Measurements from ENCODE around the gene ZBTB20. TPM values are rescaled to one million over a fixed set of nuclear protein-coding genes. Genes with fewer than 3 reads are reported as not detected.
A peak's percentile ranks its signal among the peaks of the same experiment; 100 is the strongest.
"Not testable (repeated sequence)": the region's sequence is repeated elsewhere in the genome, so short reads cannot be mapped to it uniquely, and the experiment has no call there.

Gene ZBTB20
- total RNA-seq, 1 donor from 2014 or later = 63.3 TPM

DNA sequence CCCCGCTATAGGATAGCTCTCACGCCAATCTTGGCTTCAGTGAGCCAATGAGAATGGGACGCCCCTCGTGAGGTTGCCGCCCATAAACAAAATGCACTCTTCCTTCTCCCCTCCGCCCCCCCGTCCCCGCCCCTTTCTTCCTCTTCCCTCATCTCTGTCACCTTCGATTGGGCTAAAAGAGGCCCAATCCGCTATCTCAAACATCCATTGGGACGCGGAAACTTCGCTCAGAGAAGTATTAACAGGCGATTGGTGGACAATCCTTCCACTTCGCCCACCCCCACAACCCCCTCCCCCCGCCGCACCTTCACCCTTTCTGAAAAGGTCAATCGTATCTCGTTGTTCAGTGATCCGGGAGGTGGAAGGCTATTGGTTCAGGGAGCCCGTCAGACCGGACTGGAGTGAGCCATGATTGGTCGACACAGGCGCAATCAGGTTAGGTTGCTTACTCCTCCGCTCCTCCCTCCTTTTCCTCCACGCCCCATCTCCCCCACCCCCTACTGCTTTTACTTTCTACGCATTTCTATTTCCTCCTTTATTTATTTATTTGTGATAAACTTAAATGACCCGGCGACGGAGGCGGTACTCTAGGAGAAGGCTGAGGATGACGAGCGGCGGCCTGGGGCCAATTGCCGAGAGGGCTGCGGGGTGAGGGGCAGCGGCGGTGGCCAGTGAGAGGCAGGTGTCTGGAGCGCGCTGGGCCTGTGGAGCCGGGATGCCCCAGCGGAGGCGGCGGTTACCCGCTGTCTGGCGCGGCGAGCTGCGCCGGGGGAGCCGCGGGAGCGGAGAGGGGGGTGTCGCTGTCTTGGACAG is 447 bp upstream of the ZBTB20 start:
- peak; percentile 100 for DNase-seq (ENCODE audit: low spot score)

DNA sequence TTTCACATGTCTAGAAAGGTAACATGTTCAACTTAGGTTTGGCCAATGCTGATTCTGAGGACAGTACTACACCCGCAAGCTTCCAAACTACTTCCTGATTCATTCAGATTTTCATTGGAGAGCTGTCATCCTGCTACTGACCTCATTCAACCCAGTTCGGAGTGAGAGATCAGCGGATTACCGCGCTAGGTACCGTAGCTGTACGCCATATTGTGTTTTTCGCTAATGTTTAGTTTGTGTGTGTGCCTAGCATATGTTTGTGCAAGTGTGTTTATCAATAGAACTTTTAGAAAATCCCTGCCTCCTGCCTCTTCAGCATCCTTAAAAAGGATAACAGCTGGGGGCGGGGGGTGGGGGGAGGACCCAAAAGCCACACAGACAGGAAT is 1.1 kb downstream of the ZBTB20 start:
- DNase-seq (ENCODE audit: low spot score) = peak; percentile 83

DNA sequence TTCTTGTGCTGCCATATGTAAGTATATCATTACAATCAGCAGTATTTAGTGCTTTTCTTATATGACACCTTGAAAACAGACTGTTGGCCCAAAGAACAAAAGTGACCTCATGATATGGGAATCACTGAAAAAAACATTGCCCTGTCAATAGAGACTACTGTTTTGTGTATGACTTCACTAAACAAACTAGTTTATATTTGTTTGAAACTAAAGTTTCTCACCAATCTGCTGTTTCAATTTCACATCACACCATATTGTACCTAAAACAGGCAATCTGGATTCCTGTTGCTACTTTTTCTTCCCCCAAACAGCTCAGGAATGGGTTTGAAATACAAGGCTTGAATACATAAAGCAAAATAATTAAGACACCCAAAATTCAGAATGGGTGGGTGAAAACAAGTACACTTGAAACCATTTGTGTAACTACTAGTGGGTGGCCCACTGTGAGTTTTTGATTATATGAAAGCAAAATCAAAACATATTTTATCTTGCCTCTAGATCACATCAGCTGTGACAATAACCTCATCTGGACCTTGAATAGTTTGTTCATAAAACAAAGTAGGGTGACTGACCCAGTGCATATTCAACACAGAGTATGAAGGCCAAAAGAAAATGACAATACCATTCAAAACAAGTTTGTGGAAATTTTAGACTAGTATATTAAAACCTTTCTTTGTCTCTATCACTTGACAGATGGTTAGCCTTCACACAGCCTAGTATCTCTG is 5.9 kb downstream of the ZBTB20 start:
- DNase-seq (ENCODE audit: low spot score) = no peak

GRCh38 chr3:115139072-115139471 is 8.0 kb downstream of the ZBTB20 start:
- no peak for DNase-seq (ENCODE audit: low spot score)

DNA sequence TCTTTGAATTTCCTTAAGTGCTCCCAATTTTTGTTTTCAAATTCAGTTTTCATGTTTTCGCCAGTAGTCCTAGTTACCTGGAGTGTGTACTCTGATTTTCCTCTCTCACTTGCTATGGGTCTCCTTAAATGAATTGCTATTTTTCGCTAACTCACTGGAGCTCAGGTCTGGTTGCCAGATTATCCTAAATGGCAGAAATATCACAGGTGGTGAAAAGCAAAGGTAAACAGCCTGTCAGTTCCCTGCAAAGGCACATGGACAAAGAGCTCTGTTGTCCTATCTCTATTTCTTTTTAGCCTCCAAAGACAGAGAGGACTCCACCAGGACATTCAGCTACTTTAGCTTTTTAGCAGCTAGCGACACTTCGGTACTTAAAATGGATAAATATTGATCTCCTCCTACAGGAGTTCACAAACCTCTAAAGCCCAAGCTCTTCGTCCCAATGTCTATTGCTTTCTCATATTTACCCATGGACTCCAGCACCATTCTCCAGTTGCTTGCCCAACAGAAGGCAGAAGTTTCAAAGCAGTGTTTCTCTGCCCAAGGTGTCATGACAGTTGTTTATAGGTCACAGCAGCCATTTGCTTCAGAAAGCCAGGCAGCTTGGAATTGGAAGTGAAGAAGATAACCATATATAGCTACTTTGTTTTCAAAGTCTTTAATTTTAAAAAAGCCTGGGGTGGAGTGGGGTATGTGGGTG is 12.3 kb downstream of the ZBTB20 start:
- no peak for DNase-seq (ENCODE audit: low spot score)

- DNase-seq (ENCODE audit: low spot score) = no peak
Measured at GRCh38 chr3:115127208-115127607, 19.9 kb downstream of the ZBTB20 start.

GRCh38 chr3:115120597-115120996 is 26.5 kb downstream of the ZBTB20 start:
- DNase-seq (ENCODE audit: low spot score) = no peak

GRCh38 chr3:115113367-115113766 is 33.7 kb downstream of the ZBTB20 start:
- no peak for DNase-seq (ENCODE audit: low spot score)

GRCh38 chr3:115111632-115112031 is 35.5 kb downstream of the ZBTB20 start:
- no peak for DNase-seq (ENCODE audit: low spot score)

DNA sequence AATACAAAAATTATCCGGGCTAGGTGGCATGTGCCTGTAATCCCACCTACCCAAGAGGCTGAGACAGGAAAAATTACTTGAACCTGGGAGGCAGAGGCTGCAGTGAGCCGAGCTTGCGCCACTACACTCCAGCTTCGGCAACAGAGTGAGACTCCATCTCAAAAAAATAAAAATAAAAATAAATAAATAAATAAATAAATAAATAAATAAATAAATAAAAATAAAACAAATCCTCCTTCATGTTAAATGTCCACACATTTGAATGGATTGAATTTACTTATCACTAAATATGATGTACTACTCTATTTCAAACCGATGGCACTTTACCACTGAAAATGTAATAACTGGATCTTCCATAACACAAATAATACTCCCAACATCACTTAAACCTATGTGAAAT is 36.3 kb downstream of the ZBTB20 start:
- no peak for DNase-seq (ENCODE audit: low spot score)

DNA sequence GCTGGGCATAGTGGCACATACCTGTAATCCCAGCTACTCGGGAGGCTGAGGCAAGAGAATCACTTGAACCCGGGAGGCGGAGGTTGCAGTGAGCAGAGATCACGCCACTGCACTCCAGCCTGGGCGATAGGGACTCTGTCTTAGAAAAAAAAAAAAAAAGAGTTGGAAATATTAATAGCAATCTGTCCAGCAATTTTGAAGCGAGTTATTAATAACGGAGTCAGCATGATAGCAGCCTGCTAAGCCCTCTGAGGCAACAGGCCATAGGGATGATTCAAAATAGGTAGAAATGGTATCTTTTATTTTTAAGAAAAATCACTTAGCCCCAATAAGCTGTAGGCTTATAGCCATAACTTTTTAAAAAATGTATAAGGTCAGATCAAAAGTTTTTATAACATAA is 37.0 kb downstream of the ZBTB20 start:
- DNase-seq (ENCODE audit: low spot score) = not testable (repeated sequence)

- no peak for DNase-seq (ENCODE audit: low spot score)
Measured at GRCh38 chr3:115108614-115109013, 38.5 kb downstream of the ZBTB20 start.

DNA sequence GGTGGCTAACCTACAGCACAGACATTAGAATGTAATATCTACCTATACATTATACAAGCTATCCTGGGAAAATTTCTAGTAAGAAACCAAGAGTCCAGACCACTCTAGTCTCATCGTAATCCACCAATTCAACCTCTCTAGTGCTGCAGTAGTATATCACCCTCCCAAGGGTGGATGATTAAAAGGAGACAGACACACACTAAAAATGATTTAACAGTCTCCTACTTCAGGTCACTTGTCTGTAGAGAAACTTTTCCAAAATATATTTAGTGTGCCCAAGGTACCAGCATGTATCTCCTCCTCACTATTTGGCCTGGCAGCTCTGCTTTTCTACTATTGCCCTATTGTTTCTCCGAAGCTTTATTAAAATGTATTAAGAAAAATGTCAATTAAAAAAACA is 45.0 kb downstream of the ZBTB20 start:
- no peak for DNase-seq (ENCODE audit: low spot score)

DNA sequence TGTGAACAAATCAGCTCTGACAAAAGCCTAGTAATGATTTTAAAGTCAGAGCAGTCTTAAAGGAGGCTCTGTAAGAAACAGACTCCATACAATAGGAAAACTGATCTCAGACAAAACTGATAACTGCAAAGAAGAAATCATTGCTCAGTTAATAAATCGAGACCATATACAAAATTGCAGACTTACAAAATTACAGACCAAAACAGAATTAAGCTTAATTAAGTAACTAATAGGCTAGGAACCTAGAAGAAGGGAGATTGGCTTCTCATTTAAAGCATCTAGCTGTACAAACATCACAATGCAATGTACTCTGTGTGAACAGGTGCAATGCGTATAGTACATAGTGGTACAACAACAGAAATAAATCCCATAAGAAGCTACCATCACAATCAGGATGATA is 46.3 kb downstream of the ZBTB20 start:
- no peak for DNase-seq (ENCODE audit: low spot score)

GRCh38 chr3:115099986-115100571 is 47.0 kb downstream of the ZBTB20 start:
- DNase-seq (ENCODE audit: low spot score) = peak; percentile 83

GRCh38 chr3:115099134-115099985 is 47.7 kb downstream of the ZBTB20 start:
- DNase-seq (ENCODE audit: low spot score) = no peak

- no peak for DNase-seq (ENCODE audit: low spot score)
Measured at GRCh38 chr3:115098354-115099073, 48.6 kb downstream of the ZBTB20 start.

- no peak for DNase-seq (ENCODE audit: low spot score)
Measured at GRCh38 chr3:115095236-115095635, 51.9 kb downstream of the ZBTB20 start.

DNA sequence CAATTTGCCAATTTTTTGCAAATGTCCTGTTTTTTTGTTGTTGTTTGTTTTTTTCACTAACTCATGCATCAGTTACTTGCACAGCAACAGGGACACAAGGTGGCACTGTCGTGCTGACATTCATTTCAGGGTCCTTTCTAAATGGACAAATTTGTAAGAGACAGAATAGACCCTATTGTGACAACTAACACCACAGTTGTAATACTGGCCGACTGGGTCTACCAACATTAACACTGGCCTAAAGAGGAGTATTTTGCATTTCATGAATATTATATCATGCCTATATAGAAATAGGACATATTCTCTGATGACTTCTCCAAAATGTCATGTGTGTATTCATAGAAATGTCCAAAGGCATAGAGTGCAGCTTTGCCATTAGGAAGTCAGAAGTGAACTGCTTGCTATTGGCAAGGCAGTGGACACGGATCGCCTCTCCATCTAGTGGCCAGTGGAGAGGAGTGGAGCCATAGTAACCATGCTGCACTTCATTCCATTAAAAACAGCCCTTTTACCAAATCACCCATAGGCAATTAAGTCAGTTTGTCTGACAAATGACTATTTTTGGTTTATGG is 54.8 kb downstream of the ZBTB20 start:
- DNase-seq (ENCODE audit: low spot score) = peak; percentile 56

- no peak for DNase-seq (ENCODE audit: low spot score)
Measured at GRCh38 chr3:115090712-115091111, 56.4 kb downstream of the ZBTB20 start.
